ENCODE data around the gene COL1A1.

Gene COL1A1

DNA sequence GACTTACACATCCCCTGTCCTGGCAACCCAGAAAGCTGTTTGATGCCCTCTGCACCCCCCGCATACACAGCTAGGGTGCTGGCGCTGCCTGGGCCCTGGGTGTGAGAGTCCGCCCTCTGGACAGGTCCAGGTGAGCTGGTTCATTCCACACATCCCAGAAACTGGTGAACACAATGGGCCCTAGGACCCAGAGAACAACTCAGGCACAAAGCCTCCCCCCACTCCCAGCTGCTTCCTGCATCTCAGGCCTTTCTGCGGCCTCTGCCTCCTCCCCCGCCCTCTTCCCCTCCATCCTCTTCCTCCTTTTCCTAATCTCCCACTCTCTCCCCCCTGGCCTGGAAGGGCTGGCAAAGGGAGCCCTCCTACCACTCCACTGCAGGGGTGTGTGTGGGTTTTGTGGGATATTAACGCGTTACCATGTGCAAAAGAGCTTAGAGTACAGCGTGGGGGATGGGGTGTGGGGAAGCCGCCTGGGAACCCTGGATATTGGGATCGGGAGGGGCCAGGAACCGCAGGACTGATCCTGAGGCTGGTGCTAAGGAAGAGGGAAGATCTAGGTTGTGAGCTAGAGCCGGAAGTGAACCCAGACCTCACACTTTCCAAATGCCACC is 49.4 kb downstream of the COL1A1 start:
- FAIRE-seq = no peak

DNA sequence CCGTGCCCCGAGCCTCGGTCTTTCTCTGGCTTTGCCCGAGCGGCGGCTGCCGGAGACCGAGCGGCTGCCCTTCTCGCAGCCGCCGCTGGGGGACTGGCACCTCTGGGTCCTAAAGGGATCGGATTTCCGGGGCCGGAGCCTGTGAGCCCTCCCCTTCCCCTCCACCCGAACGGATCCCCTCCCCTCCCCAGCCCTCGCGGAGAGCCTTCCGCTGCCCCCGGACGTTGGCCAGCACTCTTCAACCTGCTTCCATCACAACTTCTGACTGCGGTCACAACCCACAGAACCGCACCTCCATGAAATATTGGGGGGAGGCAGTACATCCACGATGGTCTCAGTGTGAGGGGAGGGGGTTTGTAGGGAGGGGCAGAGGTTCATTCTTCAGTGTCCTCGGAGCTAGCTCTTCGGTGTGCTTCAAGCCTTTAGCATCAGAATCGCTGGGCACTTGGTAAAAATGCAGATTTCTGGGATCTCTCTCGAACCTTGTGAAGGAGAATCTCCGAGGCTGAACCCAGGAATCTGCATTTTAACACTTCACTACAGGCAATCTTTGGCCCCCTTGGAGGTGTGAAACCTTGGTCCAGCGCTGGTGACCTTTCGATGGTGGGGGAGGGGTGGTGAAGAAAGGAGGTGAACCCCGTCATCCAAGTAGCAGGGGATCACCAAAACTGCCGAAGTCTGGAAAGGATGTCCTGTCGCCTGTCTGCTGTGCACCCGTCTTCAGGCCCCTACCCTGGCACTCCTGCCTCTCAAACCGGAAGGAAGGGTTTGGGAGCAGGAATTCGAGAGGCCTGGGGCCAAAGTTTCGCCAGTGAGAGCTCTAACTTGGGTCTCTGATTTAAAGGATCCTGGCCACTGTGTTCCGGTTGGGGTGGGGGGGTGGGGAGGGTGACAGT is 50.1 kb downstream of the COL1A1 start:
- no peak for FAIRE-seq

DNA sequence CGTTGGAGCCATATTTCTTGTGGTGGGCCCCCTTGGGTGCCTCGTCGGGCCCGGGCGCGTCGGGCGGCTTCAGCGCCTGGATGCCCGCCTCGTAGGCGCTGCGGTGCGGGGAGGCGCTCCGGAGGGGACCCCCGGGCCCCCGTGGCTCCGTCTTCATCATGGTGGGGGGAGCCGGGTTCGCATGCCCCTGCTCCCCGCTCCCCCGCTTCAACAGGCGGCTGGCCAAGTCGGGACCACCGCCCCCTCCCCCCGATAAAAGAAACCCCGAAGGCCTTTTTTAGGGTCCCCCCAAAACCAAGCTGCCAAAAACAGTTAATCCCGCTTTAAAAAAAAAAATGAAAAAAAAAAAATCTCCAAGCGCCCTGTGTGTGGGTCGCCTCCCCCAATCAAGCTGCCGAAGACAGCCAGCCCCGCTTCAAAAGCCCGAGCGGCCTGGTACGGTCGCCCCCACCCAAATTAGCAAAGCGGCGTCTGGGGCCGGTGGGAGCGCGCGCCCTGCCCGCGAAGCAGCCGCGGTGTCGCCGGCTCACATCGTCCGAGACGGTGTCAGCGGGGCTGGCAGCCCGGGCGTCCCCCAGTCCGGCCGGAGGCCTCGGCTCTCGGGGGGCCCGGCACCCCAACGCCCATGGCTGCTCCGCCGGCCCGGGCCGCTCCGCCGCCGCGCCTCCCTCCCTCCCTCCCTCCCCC is 50.9 kb downstream of the COL1A1 start, which contains the start of gene PPP1R9B:
Gene PPP1R9B (minus strand): TSS at position 324 of the 687 bp plus-strand sequence. CDS start 164 bp downstream, at position 160.
- FAIRE-seq = no peak

DNA sequence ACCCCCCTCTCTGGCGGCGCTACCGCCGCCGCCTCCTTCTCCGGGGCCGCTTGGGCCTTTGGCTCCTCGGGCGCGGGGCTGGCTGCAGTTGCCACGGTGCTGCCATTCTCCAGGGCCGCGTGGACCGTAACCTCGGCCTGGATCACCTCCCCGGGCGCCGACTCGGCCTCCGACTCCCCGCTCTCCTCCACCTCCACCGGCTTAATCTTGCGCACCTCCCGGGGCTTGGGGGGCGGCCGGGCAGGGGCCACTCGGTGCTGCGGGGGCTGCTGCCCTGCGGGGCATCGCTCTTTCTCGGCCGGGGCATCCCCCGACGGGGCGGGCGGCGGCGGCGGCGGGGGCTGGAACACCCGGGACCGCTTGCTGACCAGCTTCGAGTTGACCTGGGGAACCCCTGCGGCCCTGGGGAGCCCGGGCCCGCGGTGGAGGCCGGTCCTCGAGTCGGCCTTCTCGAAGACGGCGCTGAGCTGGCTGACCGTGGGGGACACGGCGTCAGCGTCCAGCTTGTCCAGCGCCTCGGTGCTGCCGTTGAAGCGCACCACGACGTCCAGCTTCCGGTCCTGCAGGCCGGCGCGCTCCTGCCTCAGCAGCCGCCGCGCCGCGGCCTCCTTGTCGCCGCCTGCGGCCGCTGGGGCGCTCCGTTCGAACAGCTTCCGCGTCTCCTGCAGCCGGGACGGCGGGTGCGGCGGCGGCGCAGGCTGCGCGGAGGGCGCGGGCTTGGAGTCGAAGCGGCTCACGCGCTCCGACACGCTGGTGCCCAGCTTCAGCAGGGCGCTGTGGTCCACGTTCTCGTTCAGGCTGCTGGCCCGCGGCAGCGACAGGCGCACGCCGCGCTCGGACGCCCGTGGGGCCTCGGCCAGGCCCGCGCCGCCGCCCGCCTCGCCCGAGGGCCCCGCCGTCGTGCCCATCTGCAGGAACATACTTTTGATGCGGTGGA is 51.7 kb downstream of the COL1A1 start:
- FAIRE-seq = no peak

DNA sequence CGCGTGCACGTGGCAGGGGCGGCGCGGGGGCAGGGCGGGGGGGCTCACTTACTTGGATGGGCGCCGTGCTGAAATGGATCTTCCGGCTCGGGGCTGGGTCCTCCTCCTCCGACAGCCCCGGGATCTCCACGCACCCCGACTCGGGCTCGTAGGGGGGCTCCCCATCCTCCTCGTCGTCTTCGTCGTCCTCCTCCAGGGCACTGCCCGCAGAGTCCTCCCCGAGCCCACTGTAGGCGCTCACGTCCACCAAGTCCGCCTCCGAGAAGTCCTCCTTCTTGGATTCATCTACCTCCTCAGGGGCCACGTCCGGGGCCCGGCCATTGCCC is 52.4 kb downstream of the COL1A1 start:
- no peak for FAIRE-seq

DNA sequence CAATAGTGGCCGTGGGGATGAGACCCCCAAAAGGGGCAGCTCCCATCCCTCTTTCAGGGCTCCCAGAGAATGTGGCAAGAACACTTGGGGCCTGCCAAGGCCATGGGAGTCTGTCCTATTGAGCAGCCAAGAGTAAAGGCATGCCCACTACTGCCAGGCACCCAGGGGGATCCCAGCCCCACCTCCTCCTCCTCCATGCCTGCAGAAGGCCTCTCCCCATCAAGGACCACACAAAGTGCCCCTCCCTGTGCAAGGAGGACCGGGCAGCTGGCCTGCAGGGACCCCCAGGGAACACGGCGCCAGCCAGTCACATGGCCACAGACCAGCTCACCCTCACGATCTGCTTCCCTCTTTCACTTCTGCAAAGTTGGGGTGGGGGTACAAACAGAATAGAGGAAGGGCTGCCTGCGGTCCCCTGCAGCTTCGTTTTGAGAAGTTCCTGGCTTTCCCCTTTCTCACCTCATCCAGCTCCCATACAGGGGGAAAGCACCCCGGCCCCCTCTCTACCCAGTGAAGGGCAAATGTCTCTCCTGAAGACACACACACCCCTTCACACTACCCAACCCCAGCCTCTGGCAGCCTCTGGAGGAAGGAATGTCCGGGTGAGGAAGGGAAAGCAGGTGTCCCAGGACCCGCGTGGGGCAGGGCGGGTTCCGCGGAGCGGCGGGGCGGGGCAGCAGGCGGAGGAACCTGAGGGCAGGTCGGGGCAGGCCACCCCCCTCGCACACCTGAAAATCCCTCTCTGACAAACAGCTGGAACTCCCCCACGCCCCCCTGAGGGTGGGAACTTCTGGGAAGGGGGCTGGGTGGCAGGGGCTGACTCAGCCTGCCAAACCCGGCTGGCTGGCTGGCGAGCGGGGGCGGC is 53.0 kb downstream of the COL1A1 start:
- FAIRE-seq = no peak

DNA sequence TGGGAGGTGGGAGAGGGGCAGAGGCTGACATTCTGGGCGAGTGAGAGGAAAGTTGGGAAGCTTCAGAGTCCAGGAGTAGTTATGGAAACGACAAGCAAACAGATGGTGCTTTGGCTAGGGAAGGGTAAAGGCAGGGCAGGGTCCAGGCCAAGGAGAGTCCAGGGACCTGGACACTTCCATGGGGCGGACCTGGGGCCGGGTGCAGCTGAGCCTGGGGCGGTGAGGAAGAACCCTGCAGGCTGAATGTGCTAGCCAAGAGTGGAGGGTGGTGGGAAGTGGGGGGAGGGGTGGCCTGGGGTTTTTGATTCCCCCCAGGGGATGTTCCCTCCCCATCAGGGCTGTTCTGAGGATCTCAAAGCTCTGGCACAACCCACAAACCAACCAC is 53.6 kb downstream of the COL1A1 start:
- no peak for FAIRE-seq

DNA sequence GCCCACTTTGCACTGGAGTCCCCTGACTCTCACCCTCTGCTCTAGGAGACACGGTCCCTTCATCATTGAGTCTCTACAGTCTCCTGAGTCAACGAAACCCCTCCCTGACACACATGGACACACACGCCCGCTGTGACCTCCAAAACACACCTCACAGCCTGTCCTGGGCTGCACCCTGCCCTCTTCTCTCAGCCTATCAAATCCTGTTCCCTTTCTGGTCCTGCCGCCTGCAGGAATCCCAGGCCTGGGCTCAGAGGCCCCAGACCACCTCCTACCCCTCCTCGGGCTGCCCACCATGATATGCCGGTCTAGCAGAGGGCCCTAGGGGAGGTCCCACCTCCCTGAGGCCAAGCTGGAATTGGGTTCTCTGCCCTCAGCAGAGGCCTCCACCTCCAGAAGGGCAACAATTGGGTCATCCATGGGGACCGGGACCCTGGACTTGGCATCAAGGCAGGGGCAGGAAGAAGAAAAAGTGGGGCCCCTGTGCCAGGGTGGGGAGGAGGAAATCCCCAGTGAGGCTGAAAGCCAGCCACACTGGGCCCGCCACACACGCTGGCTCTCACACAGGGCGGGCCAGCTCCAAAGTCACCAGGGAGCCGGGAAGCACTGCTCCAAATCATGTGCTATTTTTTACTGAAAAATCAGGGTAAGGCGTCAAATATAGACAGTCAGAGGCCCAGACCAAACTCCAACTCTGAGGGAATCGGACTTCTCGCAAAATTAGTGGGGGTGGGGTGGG is 54.3 kb downstream of the COL1A1 start:
- no peak for FAIRE-seq

DNA sequence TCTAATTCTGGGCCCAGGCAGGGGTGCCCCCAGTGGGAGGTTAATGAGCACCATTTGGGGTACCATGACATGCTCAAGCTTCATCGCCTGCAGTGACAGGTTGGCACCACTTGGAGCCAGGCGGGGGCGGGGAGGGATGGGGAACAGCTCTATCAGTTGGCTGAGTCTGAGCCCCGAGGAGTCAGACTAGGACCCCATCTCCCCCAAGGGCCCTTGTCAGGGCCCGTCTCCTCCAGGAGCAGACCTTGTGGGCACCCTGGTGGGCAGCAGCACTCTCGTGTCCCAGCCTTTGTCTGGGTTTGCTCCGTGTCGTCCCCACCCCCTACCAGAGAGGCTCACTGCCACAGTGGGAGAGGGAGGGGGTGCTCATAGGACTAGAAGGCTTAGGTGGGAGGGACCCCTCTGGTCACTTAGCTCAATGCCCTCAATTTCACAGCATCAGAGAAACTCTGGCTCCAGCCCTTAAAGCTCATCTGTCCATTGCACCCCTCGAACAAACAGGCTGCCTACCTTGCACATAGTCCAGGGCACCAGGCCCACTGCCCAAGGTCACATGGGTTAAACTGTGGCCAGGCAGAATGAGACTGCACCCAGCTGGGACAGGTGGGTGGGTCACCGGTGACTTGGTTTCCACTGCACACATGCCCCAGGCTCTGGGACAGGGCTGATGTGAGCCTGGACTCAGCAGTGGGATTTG is 55.1 kb downstream of the COL1A1 start:
- FAIRE-seq = no peak

DNA sequence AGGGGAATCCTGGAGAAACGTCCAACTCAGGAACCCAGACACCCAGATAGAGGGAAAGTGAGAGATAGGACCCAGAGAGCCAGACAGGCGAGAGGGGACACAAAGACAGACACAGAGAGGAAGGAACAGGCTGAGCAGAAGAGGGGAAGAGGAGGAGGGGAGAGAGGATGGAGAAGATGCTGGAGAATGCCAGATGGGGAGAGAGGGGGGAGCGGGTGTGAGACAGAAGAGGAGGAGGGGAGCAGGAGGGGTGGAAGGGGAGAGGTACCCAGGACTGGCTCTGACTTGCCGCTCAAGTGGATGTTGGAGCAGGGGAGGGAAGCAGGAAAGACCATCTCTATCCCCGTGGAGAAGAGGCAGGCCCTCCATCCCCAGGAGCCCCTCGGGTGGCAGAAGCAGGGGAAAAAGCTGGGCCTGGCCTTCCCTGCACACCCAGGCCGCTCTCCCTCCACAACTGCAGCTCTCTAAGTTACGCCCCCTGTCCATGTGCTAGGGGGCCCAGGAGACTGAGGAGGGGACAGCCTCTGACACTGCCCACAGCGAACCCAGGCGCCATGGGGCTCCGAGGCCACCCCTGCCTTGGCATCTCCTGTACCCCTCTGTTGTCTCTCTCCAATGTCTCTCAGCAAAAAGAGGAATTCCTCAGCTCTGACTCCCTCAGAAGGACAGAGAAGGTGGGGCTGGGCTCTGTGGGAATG is 55.8 kb downstream of the COL1A1 start:
- no peak for FAIRE-seq

DNA sequence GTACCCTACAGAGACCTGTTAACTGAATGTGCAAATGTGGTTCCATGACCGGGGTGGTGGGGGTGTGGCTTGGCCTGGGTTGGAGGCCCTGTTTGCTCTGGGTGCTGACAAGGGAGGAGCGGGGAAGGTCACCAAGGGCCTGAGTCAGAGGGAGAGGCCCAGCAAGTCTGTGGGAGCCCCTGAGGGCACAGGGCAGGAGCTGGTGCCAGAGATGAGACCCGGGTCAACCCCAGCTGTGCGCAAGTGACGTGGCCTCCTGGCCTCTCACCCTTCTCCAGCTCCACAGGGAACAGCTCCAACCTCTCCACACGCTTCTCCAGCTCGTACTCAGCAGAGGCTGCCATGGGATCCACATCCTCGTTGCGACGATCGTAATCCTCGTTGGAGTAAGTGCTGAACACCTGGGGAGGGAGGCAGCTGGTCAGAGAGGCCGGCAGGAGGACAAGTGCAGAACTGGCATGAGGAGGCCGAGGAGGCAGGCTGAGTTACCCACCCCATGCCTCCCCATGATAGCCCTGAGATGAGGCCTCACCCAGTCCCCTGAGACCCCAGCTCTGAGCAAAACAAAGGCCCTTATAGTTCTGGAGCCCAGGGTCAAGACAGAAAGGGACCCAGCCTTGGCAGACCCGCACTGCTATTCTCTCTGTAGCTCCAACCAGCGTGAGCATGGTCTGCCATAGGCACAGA is 56.4 kb downstream of the COL1A1 start:
- FAIRE-seq = no peak

DNA sequence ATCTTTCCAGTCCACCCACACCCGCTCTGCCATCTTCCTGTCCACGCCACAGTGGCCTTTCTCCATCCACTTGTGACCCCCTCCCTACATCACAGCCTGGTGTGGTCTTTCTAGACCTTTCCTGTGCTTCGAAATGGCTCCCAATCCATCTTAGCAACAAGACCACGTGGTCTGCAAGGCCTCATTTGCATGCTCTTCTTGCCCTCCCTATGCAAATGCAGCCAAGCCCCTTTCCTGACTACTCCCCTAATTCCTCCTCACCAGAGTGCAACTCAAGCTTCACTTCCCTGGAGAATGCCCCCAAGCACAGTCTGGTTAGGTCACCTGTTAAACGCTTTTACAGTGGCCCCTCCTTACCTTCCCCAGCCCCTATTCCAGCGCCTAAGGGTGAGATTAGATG is 57.1 kb downstream of the COL1A1 start:
- FAIRE-seq = no peak

DNA sequence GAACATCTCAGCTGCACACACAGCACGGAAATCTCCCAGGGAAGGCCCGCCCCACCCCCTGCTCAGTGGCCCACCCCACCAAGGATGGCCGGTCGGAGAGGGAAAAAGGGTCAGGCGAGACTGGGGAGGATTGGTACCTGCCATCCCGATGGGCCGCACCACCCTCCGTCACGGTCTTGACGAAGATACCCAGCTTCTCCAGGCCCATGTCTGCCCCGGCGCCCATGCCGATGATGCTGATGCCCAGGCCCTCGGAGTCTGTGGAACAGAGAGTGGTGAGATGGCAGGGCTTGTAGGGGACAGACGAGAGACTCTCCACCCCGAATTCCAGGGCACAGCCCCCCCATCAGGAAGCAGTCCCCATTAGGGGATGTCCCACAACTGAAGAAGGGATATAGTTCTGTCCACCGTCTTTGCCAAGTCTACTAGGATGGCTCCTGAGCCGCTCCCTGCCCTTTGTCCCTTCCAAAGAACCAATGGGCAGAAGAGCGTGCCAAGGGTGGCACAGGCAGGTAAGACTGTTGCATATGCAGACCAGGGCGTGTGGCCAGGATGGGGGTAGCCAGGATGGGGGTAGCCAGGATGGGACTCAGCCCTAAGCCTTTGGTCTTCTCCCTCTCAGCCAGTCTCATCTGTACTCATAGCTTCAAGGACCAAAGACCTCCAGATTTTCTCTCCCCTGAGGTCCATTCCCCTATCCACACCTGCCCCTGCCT is 57.8 kb downstream of the COL1A1 start:
- no peak for FAIRE-seq

DNA sequence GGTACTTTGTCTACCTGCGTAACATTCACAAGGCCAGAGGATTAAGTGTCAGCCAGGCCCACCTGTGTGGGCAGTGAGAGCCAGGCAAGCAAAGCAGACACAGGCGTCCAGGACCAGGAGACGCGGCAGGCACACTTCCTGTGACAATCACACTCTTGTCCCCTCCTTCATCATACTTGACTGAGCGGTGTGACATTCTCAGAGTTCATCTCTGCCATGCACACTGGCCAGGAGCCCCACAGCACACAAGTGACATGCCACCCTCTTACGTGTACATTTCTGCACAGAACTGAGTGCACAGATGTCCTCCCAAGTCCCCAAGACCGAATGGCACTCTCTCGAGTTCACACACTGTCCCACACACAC is 59.7 kb downstream of the COL1A1 start:
- FAIRE-seq = no peak

DNA sequence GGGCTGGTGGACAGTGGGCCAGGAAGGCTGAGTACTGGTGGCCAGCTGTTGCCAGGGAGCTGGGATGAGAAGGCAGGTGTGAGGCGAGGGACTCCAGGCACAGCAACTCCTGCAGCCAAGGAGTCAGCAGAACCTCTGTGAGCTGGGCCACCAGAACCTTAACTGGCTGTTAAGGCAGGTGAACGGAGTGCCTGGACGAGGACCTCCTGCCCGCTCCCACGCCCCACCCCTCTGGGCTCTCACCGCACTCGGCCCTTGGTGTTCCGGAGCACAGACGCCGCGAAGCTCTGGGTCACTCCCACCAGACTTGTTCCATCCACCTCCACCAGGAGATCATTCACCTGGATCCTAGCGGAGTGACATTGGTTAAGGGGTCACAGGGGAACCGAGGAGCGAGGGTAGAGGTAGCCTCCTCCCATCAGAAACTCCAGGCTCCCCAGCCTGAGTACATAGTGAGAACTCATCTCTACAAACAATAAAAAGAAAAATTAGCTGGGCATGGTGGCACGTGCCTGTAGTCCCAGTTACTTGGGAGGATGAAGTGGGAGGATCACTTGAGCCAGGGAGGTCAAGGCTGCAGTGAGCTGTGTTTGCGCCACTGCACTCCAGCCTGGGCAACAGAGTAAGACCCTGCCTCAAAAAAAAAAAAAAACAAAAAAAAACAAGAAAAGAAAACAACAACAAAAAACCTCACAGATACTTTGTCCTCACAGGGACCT is 60.2 kb downstream of the COL1A1 start:
- FAIRE-seq = no peak

DNA sequence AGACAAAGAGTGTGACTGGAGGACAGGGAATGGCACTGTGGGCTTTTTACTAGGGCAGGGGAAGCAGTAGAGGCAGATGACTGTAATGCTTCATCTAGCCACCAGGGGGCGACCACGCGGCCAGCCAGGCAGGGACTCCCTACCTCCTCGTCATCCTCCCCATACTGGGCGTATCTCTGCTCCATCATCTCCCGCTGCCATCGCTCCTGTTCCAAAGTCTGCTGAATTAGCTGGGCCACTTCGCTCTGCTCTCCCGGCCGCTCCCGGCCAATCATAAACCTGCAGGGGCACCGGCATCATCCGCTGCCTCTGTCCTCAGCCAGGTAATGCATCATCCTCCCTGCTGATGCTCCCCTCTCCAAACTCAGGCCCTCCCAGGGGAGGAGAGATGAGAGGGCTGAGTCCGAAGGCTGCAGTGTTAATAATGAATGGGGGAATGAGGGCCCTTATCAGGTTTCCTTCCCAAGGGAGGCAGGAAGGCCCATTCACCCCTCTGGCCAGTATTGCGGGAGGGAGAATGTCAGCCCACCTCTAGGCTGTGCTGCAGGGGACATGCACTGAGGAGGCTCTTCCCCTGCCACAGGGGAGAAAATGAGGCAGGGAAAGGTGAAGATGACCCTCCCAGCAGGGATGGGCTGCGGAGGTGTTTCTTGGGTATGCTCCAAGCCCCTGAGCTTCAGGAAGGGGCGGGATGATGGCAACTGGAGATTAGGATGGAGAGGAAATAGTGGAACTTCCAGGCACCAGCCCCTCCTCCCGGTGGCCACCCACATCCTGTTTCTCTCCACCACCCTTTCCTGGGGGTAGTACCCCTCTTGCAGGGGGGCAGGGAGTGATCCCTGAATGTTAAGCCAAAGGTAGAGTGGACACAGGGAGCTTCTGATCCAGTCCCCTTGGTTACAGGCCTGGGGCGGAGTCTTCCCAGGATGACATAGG is 61.2 kb downstream of the COL1A1 start:
- FAIRE-seq = no peak
